ENCODE results near the gene BBC3. TPM values are rescaled to one million over a fixed set of nuclear protein-coding genes. Genes with fewer than 3 reads are reported as not detected.
A peak's percentile ranks its signal among the peaks of the same experiment; 100 is the strongest.

The BBC3 gene
- polyA plus RNA-seq, 1 donor from 2014 or later: 15.6 TPM

GRCh38 chr19:47239610-47240296 is 8.8 kb upstream of the BBC3 start:
- Histone ChIP-seq H2AFZ (ENCODE audit: low read depth, low read length) (no peak overlapping the region), H3K4me2 (ENCODE audit: low read length) (peak overlapping the region; percentile 62), H3K36me3 (ENCODE audit: insufficient read depth, low read length) (no peaks in the 10 kb centered on the region), H3K9me2 (ENCODE audit: insufficient read depth, low read length) (no peaks in the 10 kb centered on the region), H3K9me3 (ENCODE audit: low read length) (no peaks in the 10 kb centered on the region), H4K20me1 (ENCODE audit: insufficient read depth) (no peaks in the 10 kb centered on the region), H3K9ac (ENCODE audit: low read length) (peak overlapping the region; percentile 68), H3K27ac (ENCODE audit: low read length) (peak overlapping the region; percentile 63), H3K27me3 (ENCODE audit: insufficient read depth, low read depth, low read length) (no peaks in the 10 kb centered on the region), H3K79me2 (replicated peaks; ENCODE audit: insufficient read depth, low read length) (no peaks in the 10 kb centered on the region), H3F3A (ENCODE audit: insufficient read depth, low read length, poor library complexity, severe bottlenecking) (no peaks in the 10 kb centered on the region), H3K4me3 (ENCODE audit: low read length) (peak overlapping the region; percentile 64)
- TF ChIP-seq SMC3 (conservative IDR thresholded peaks at IDR 0.05; ENCODE audit: poor library complexity) (no peak), MXI1 (conservative IDR thresholded peaks at IDR 0.05; ENCODE audit: poor library complexity, severe bottlenecking) (peak; percentile 82), EP300 (conservative IDR thresholded peaks at IDR 0.05; ENCODE audit: poor library complexity, severe bottlenecking) (peak; percentile 83)
- TF ChIP-seq, protein P1, sequence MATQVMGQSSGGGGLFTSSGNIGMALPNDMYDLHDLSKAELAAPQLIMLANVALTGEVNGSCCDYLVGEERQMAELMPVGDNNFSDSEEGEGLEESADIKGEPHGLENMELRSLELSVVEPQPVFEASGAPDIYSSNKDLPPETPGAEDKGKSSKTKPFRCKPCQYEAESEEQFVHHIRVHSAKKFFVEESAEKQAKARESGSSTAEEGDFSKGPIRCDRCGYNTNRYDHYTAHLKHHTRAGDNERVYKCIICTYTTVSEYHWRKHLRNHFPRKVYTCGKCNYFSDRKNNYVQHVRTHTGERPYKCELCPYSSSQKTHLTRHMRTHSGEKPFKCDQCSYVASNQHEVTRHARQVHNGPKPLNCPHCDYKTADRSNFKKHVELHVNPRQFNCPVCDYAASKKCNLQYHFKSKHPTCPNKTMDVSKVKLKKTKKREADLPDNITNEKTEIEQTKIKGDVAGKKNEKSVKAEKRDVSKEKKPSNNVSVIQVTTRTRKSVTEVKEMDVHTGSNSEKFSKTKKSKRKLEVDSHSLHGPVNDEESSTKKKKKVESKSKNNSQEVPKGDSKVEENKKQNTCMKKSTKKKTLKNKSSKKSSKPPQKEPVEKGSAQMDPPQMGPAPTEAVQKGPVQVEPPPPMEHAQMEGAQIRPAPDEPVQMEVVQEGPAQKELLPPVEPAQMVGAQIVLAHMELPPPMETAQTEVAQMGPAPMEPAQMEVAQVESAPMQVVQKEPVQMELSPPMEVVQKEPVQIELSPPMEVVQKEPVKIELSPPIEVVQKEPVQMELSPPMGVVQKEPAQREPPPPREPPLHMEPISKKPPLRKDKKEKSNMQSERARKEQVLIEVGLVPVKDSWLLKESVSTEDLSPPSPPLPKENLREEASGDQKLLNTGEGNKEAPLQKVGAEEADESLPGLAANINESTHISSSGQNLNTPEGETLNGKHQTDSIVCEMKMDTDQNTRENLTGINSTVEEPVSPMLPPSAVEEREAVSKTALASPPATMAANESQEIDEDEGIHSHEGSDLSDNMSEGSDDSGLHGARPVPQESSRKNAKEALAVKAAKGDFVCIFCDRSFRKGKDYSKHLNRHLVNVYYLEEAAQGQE (IDR thresholded peaks at IDR 0.05; ENCODE audit: borderline replicate concordance): no peak

GRCh38 chr19:47239152-47239551 is 8.2 kb upstream of the BBC3 start:
- TF ChIP-seq CTCF (IDR thresholded peaks at IDR 0.05; ENCODE audit: poor library complexity, severe bottlenecking): no peak
- TF ChIP-seq EZH2 (IDR thresholded peaks at IDR 0.05; ENCODE audit: borderline replicate concordance, insufficient read depth, low read length, poor library complexity, severe bottlenecking): no peak
- no peak for TF ChIP-seq SMC3 (conservative IDR thresholded peaks at IDR 0.05; ENCODE audit: poor library complexity)
- TF ChIP-seq, protein P1 (IDR thresholded peaks at IDR 0.05; ENCODE audit: borderline replicate concordance): no peak
- no peak for TF ChIP-seq RAD21 (conservative IDR thresholded peaks at IDR 0.05)
- no peak for TF ChIP-seq MXI1 (conservative IDR thresholded peaks at IDR 0.05; ENCODE audit: poor library complexity, severe bottlenecking)
- no peak for TF ChIP-seq TAF1 (IDR thresholded peaks at IDR 0.05; ENCODE audit: low read depth)
- no peak for TF ChIP-seq EP300 (conservative IDR thresholded peaks at IDR 0.05; ENCODE audit: poor library complexity, severe bottlenecking)
- TF ChIP-seq POLR2AphosphoS5 (IDR thresholded peaks at IDR 0.05): no peak
- Histone ChIP-seq H3K9me2 (ENCODE audit: insufficient read depth, low read length) (no peaks in the 10 kb centered on the region), H4K20me1 (ENCODE audit: insufficient read depth) (no peaks in the 10 kb centered on the region), H3K9ac (ENCODE audit: low read length) (peak overlapping the region; percentile 66), H2AFZ (ENCODE audit: low read depth, low read length) (no peak overlapping the region), H3K4me2 (ENCODE audit: low read length) (peak overlapping the region; percentile 44), H3K4me3 (ENCODE audit: low read length) (peak overlapping the region; percentile 62), H3K27ac (ENCODE audit: low read length) (peak overlapping the region; percentile 58), H3K27me3 (ENCODE audit: insufficient read depth, low read depth, low read length) (no peaks in the 10 kb centered on the region), H3K79me2 (replicated peaks; ENCODE audit: insufficient read depth, low read length) (no peaks in the 10 kb centered on the region), H3K36me3 (ENCODE audit: insufficient read depth, low read length) (no peaks in the 10 kb centered on the region), H3F3A (ENCODE audit: insufficient read depth, low read length, poor library complexity, severe bottlenecking) (no peaks in the 10 kb centered on the region), H3K9me3 (ENCODE audit: low read length) (no peaks in the 10 kb centered on the region)

Measured in neural cell (in vitro differentiated cells).